ENCODE results near the gene PLEKHM1.
A peak's percentile ranks its signal among the peaks of the same experiment; 100 is the strongest.

The PLEKHM1 gene

GRCh38 chr17:45437465-45438283, 52.8 kb downstream of the PLEKHM1 start:
- no peak overlapping the region for H3K4me3 ChIP-seq (ENCODE audit: low read depth, low read length)
- TF ChIP-seq, protein P1, sequence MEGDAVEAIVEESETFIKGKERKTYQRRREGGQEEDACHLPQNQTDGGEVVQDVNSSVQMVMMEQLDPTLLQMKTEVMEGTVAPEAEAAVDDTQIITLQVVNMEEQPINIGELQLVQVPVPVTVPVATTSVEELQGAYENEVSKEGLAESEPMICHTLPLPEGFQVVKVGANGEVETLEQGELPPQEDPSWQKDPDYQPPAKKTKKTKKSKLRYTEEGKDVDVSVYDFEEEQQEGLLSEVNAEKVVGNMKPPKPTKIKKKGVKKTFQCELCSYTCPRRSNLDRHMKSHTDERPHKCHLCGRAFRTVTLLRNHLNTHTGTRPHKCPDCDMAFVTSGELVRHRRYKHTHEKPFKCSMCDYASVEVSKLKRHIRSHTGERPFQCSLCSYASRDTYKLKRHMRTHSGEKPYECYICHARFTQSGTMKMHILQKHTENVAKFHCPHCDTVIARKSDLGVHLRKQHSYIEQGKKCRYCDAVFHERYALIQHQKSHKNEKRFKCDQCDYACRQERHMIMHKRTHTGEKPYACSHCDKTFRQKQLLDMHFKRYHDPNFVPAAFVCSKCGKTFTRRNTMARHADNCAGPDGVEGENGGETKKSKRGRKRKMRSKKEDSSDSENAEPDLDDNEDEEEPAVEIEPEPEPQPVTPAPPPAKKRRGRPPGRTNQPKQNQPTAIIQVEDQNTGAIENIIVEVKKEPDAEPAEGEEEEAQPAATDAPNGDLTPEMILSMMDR (IDR thresholded peaks at IDR 0.05; ENCODE audit: borderline replicate concordance, insufficient read depth, low read depth, low read length) = no peak

DNA sequence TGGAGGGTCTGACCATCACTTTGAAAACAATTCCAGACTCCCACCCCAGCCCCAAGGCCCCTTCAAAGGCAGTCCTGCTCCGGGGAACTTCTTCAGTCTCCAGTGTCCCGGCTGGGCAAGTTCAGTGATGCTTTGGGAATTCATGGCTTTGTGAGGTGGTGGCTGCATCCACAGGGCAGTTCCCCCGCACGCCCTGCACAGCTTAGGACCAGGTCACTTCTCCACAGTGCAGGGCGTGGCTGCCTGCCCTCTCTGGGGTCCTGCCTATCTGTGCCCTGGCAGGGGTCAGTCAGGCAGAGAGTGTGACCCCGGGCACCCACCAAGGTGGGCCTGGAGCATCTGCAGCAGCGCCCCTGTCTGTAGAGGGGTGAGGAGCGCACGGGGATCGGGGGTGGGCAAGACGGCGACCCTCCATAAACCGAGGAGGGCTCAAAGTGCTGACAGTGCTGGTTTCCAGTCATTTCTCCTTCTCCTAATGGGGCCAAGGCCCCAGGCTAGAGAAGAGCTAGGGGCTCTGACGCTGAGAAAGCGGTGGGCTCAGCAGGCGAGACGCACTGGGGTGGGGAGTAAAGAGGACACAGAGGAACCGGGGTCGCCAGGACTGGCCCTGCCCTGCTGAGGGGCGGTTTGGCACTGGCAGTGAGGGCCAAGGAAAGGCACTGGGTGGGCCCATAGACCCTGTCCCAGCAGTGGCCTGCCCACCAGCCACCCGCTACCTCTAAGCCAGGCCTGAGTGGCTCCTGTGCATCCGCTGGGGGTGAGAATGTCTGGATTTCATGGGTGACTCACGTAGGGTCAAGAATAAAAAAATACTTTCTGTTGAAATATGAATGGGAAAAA, 53.7 kb downstream of the PLEKHM1 start:
- TF ChIP-seq, protein P1 (IDR thresholded peaks at IDR 0.05; ENCODE audit: borderline replicate concordance, insufficient read depth, low read depth, low read length) = no peak

GRCh38 chr17:45436161-45436560, 54.4 kb downstream of the PLEKHM1 start:
- no peak overlapping the region for H3K4me3 ChIP-seq (ENCODE audit: low read depth, low read length)
- TF ChIP-seq, protein P1 (IDR thresholded peaks at IDR 0.05; ENCODE audit: borderline replicate concordance, insufficient read depth, low read depth, low read length) = no peak

More for the DNA sequence above, 53.7 kb downstream of the PLEKHM1 start:
- no peak overlapping the region for H3K4me3 ChIP-seq (ENCODE audit: low read depth, low read length)

- no peak overlapping the region for H3K4me3 ChIP-seq (ENCODE audit: low read depth, low read length)
- TF ChIP-seq, protein P1 (IDR thresholded peaks at IDR 0.05; ENCODE audit: borderline replicate concordance, insufficient read depth, low read depth, low read length) = no peak
Observed at GRCh38 chr17:45435481-45435880, 55.0 kb downstream of the PLEKHM1 start.

DNA sequence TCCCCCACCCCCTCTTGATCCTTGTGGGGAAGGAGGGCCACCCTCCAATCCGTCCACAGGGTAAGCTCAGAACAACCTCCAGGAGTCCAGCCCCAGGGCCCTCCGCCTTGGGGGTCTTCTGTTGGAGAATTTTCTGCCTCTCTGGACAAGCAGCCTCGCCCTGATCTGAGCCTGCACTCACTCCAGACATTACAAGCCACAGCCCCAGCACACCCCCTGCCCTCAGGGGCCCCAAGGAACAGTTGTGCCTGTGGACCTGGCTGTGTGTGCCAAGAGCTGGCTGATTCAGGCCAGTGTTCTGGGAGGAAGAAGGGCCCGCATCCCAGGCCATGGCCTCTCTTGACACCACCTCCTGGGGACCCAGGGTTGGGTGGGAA, 57.4 kb downstream of the PLEKHM1 start:
- no peak overlapping the region for H3K4me3 ChIP-seq (ENCODE audit: low read depth, low read length)

DNA sequence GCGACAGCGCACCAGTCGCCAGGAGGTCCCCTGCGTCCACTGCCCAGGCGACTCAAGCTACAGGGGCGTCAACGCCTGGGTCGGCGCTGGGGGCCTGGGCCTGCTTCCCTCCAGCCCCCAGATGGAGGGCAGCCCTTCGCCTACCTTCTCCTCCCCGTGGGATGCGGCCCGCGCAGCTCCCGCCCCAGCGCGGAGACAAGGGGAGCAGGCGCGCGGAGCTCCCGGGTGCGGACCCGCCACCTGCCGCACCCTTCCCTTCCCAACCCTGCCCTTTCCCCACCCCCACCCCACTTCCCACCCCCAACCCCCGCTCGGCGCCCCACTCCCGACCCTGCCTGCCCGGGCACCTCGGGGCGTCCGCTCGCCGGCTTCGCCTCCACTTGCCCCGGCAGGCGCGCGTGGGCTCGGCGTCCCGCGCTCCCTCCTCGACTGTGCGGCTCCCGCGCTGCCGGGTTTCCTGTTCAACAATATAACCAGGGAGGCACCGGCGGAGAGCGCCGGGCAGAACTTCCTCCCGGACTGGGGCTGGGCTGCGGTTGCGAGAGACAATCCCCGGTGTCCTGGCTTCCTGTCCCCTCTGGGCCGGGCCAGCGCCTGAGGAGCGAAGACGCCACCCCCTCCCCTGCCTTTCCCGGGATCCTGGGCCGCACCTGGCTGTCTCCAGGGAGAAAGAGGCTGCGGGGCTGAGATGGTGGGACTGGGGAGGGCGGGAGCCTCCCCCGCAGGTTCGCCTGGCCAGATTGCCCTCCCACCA, 57.9 kb downstream of the PLEKHM1 start, which contains the start of gene ARHGAP27:
TSS of gene ARHGAP27 (minus strand) at position 466 of the 754 bp plus-strand sequence. CDS start 2,591 bp downstream, outside the sequence.
- TF ChIP-seq, protein P1 (IDR thresholded peaks at IDR 0.05; ENCODE audit: borderline replicate concordance, insufficient read depth, low read depth, low read length) = no peak
- peak within 1 kb of the TSS; percentile 70 for H3K4me3 ChIP-seq (ENCODE audit: low read depth, low read length)

More for the DNA sequence above, 57.4 kb downstream of the PLEKHM1 start:
- TF ChIP-seq, protein P1 (IDR thresholded peaks at IDR 0.05; ENCODE audit: borderline replicate concordance, insufficient read depth, low read depth, low read length) = no peak
